ENCODE results near the gene ALDH5A1. TPM values are rescaled to one million over a fixed set of nuclear protein-coding genes. Genes with fewer than 3 reads are reported as not detected.

Gene ALDH5A1
- total and polyA plus RNA-seq, 11 donors: 3.0 to 35.5 (median 19.7) TPM

DNA sequence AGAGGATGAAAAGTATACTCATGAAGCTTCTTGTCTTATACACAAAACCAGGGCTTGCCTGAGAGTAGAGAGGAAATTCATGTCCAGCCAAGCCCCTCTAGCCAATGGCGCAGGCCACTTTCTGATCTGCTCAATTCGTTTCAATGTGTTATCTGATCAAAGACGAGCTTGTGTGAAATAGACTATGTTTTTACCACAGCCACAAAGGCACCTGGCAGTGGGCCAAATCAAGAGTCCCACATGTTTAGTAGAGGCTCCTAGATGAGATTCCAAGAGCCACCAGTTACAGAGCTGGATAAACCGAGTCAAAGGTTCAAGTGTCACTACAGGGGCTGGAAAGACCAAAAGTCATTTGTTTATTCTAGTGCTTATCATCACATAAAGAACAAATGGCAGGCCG lies 40.3 kb upstream of the ALDH5A1 start:
- ATAC-seq (no peak), DNase-seq (no peak)
- no peak for TF ChIP-seq POLR2A (IDR thresholded peaks at IDR 0.05)
- TF ChIP-seq, protein P1, sequence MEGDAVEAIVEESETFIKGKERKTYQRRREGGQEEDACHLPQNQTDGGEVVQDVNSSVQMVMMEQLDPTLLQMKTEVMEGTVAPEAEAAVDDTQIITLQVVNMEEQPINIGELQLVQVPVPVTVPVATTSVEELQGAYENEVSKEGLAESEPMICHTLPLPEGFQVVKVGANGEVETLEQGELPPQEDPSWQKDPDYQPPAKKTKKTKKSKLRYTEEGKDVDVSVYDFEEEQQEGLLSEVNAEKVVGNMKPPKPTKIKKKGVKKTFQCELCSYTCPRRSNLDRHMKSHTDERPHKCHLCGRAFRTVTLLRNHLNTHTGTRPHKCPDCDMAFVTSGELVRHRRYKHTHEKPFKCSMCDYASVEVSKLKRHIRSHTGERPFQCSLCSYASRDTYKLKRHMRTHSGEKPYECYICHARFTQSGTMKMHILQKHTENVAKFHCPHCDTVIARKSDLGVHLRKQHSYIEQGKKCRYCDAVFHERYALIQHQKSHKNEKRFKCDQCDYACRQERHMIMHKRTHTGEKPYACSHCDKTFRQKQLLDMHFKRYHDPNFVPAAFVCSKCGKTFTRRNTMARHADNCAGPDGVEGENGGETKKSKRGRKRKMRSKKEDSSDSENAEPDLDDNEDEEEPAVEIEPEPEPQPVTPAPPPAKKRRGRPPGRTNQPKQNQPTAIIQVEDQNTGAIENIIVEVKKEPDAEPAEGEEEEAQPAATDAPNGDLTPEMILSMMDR (IDR thresholded peaks at IDR 0.05): no peak
- H3K4me1 ChIP-seq: no peaks in the 10 kb centered on the region
- H3K9me3 ChIP-seq: no peaks in the 10 kb centered on the region
- intact Hi-C loops (cut with DNase I): no loop called here
- H3K4me3 ChIP-seq: no peak overlapping the region
- no peaks in the 10 kb centered on the region for H3K36me3 ChIP-seq
- H3K27ac ChIP-seq: no peak overlapping the region
- no peaks in the 10 kb centered on the region for H3K27me3 ChIP-seq
- 86 to 92% (median 89%) methylated on average over 5 of the region's 5 CpGs for WGBS, 4 donors

DNA sequence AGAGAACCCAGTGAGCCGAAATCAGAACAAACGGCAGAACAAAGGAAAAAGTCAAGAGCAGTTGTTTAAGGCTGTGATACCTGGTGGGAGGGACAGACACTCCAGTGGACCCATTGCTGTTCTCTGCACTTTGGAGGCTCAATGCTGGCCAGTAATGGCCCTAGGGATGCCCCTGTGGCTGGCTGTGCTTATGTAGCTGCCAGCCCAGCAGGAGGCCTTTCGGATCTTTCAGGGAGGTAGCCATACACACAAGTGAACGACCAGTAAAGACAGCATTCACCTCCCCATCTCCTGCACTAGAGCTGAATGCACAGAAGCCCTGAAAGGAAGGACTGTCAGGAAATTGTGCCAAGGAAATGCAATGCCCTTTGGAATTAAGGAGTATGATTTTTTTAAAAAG lies 39.7 kb upstream of the ALDH5A1 start:
- no peaks in the 10 kb centered on the region for H3K27me3 ChIP-seq
- intact Hi-C loops (cut with DNase I): no loop called here
- H3K9me3 ChIP-seq: no peaks in the 10 kb centered on the region
- TF ChIP-seq POLR2A (IDR thresholded peaks at IDR 0.05): no peak
- TF ChIP-seq, protein P1 (IDR thresholded peaks at IDR 0.05): no peak
- DNase-seq: no peak
- no peak overlapping the region for H3K27ac ChIP-seq
- H3K4me3 ChIP-seq: no peak overlapping the region
- H3K4me1 ChIP-seq: no peaks in the 10 kb centered on the region
- WGBS, 4 donors: 88 to 92% (median 90%) methylated on average over 4 of the region's 4 CpGs
- ATAC-seq: no peak
- no peaks in the 10 kb centered on the region for H3K36me3 ChIP-seq

DNA sequence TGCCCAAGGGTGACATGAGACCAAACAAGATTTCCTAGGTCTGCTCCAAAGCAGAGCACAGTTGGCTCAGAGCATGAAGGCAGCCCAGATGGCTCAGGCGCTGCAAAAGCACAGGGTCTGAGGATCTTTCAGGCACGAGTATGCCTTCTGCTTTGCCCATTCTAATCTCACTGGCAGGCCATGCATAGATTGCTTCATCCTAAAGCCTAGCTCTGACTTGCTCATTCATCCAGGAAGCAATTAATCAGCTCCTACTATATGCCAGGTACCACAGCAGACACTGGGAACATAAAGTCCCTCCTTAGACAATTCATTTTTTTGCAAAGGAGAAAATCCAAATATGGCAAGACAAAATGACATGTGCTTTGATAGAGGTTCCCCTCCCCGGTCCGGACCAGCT lies 36.6 kb upstream of the ALDH5A1 start:
- H3K4me3 ChIP-seq: no peak overlapping the region
- H3K36me3 ChIP-seq: no peaks in the 10 kb centered on the region
- intact Hi-C loops (cut with DNase I): no loop called here
- no peaks in the 10 kb centered on the region for H3K4me1 ChIP-seq
- H3K27me3 ChIP-seq: no peaks in the 10 kb centered on the region
- H3K9me3 ChIP-seq: no peaks in the 10 kb centered on the region
- no peak overlapping the region for H3K27ac ChIP-seq
- 48 to 78% (median 70%) methylated on average over 3 to 4 of the region's 4 CpGs for WGBS, 4 donors
- TF ChIP-seq POLR2A (IDR thresholded peaks at IDR 0.05): no peak
- TF ChIP-seq, protein P1 (IDR thresholded peaks at IDR 0.05): no peak
- no peak for DNase-seq
- no peak for ATAC-seq

DNA sequence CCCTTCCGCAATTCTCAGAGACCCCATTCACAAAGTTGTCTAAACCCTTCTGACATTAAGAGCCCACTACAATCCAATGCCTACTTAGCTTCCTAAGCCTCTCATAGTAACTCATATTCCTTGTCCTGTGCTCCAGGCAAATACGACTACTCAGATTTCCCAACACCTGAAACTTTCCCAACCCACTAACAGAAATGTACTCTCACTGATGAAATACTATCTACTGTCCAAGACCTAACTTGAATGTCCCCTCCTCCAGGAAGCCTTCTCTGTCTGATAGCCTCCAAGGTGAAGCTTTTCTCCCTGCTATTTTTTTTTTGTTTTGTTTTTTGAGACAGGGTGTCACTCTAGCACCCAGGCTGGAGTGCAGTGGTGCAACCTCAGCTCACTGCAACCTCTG lies 35.8 kb upstream of the ALDH5A1 start:
- TF ChIP-seq, protein P1 (IDR thresholded peaks at IDR 0.05): no peak
- no peak for TF ChIP-seq POLR2A (IDR thresholded peaks at IDR 0.05)
- 89 to 94% (median 91%) methylated on average over 2 of the region's 2 CpGs for WGBS, 4 donors
- intact Hi-C loops (cut with DNase I): no loop called here
- ATAC-seq: no peak
- no peaks in the 10 kb centered on the region for H3K4me1 ChIP-seq
- no peak overlapping the region for H3K27ac ChIP-seq
- no peak overlapping the region for H3K4me3 ChIP-seq
- H3K9me3 ChIP-seq: no peaks in the 10 kb centered on the region
- H3K36me3 ChIP-seq: no peaks in the 10 kb centered on the region
- H3K27me3 ChIP-seq: no peaks in the 10 kb centered on the region
- no peak for DNase-seq
